ENCODE measurements around the gene UBE4A.

UBE4A gene

GRCh38 chr11:118441770-118442275 is 82.4 kb downstream of the UBE4A start:
- DNase-seq: no peak

- DNase-seq: no peak
Measured at GRCh38 chr11:118442301-118442700, 82.9 kb downstream of the UBE4A start.

- peak in 1 of 3 experiments; percentile 9 for DNase-seq
Measured at GRCh38 chr11:118442908-118443589, 83.6 kb downstream of the UBE4A start.

GRCh38 chr11:118443590-118444218 is 84.3 kb downstream of the UBE4A start:
- DNase-seq: no peak

GRCh38 chr11:118447423-118447822 is 88.0 kb downstream of the UBE4A start:
- DNase-seq: no peak

- DNase-seq: no peak
Measured at GRCh38 chr11:118448294-118448693, 88.9 kb downstream of the UBE4A start.
